Body of pancreas (tissue), 4 donors: ENCODE data around the gene MINDY2. TPM values are rescaled to one million over a fixed set of nuclear protein-coding genes. Genes with fewer than 3 reads are reported as not detected.

Source experiments
- ATAC-seq: fragments of 150-250 bp; one replicate; pipeline ENCODE4 v1.9.1; 2016
- DNase-seq, 4 donors: peaks; one replicate each; pipeline ENCODE4 v3.0.0-alpha.2; 2019
- H3K27ac ChIP-seq, 4 donors: fragments of 200-600 bp; sonication (generic); 1 replicate in 3 of 4; 2 replicates in 1 of 4; pipeline versions ENCODE4 v1.5.1 to v1.6.1; 2016 to 2019; ENCODE audit warnings: mild to moderate bottlenecking in 1 of 4, mixed read lengths in 1 of 4, moderate library complexity in 1 of 4
- H3K27me3 ChIP-seq, 2 donors: fragments of 200-600 bp; sonication (generic); one replicate each; pipeline ENCODE4 v1.6.0; 2016; ENCODE audit warnings: mild to moderate bottlenecking in 1 of 2
- H3K36me3 ChIP-seq, 2 donors: fragments of 200-600 bp; sonication (generic); replicated peaks in 1 of 2; 2 replicates each; pipeline ENCODE4 v1.5.1; 2016; ENCODE audit warnings: low read depth in 2 of 2; ENCODE audit not compliant: insufficient read depth in 1 of 2
- H3K4me1 ChIP-seq: fragments of 200-600 bp; sonication (generic); one replicate; pipeline ENCODE4 v1.6.0; 2016
- H3K4me3 ChIP-seq, 2 donors: fragments of 200-600 bp; sonication (generic); 1 replicate in 1 of 2; 2 replicates in 1 of 2; pipeline ENCODE4 v1.5.1; 2016 to 2019
- H3K9me3 ChIP-seq, 3 donors: fragments of 200-600 bp; sonication (generic); 1 replicate in 2 of 3; 2 replicates in 1 of 3; pipeline ENCODE4 v1.5.1; 2016
- CTCF ChIP-seq, 7 experiments: fragments of 450-650 bp in 4 of 7; fragments of 200-600 bp in 3 of 7; sonication (generic) in 3 of 7; IDR thresholded peaks; one replicate each; pipeline ENCODE4 v1.5.1; 2016 to 2019; ENCODE audit warnings: antibody characterized with exemption in 7 of 7
- POLR2A ChIP-seq, 3 donors: fragments of 450-650 bp; IDR thresholded peaks; one replicate each; pipeline ENCODE4 v1.6.1; 2016; ENCODE audit warnings: antibody characterized with exemption in 3 of 3, mild to moderate bottlenecking in 2 of 3
- WGBS, 2 donors: methylation state at CpG; one replicate each; pipeline ENCODE4 v1.1.5; 2017; 5-methylcytosine and 5-hydroxymethylcytosine counted together
- intact Hi-C: fragments of 100-400 bp; cut with DNase I; formaldehyde crosslinking; loops from one replicate; pipeline ENCODE4 v1.15.1; 2023
- total RNA-seq, 2 donors: library from RNA; depleted of rRNA; stranded (reverse); fragments of >200 nt; gene quantifications; one replicate each; pipeline ENCODE4 v1.1.0, GENCODE V29; 2016

The MINDY2 gene
- total RNA-seq, 2 donors from 2014 or later = 8.9 to 11.9 TPM

GRCh38 chr15:58873267-58873666 lies 102.2 kb downstream of the MINDY2 start:
- Histone ChIP-seq H3K4me1 (no peaks in the 10 kb centered on the region), H3K27ac (no peak overlapping the region), H3K27me3 (no peaks in the 10 kb centered on the region), H3K4me3 (no peak overlapping the region), H3K9me3 (no peaks in the 10 kb centered on the region), H3K36me3 (peaks cover 3 to 7% of the 10 kb centered on the region in 2 donors)
- ATAC-seq (no peak), DNase-seq (no peak)
- no peak for TF ChIP-seq CTCF (IDR thresholded peaks at IDR 0.05)
- no peak for TF ChIP-seq POLR2A (IDR thresholded peaks at IDR 0.05)
- intact Hi-C loops = no loop called here
- 76 to 89% methylated on average over 1 of the region's 1 CpG for WGBS, 2 donors

- Histone ChIP-seq H3K4me3 (no peak overlapping the region), H3K36me3 (peaks cover 6 to 8% of the 10 kb centered on the region in 2 donors), H3K27ac (no peak overlapping the region), H3K27me3 (no peaks in the 10 kb centered on the region), H3K9me3 (no peaks in the 10 kb centered on the region), H3K4me1 (no peaks in the 10 kb centered on the region)
- intact Hi-C loops = no loop called here
- TF ChIP-seq CTCF (IDR thresholded peaks at IDR 0.05) (no peak), POLR2A (IDR thresholded peaks at IDR 0.05) (no peak)
- no peak for ATAC-seq
- DNase-seq = no peak
Observed at GRCh38 chr15:58875343-58875742, 104.2 kb downstream of the MINDY2 start.

GRCh38 chr15:58876306-58877106 lies 105.4 kb downstream of the MINDY2 start:
- WGBS, 2 donors = 79 to 86% methylated on average over 7 of the region's 7 CpGs
- no peak for TF ChIP-seq POLR2A (IDR thresholded peaks at IDR 0.05)
- no peak for TF ChIP-seq CTCF (IDR thresholded peaks at IDR 0.05)
- no peak for ATAC-seq

GRCh38 chr15:58877999-58878825 lies 107.1 kb downstream of the MINDY2 start:
- TF ChIP-seq CTCF (IDR thresholded peaks at IDR 0.05) (no peak), POLR2A (IDR thresholded peaks at IDR 0.05) (no peak)
- intact Hi-C loops = no loop called here
- Histone ChIP-seq H3K9me3 (no peaks in the 10 kb centered on the region), H3K27ac (no peak overlapping the region), H3K36me3 (peaks cover 13 to 16% of the 10 kb centered on the region in 2 donors), H3K27me3 (no peaks in the 10 kb centered on the region), H3K4me3 (no peak overlapping the region), H3K4me1 (no peaks in the 10 kb centered on the region)
- WGBS, 2 donors = 94 to 97% methylated on average over 12 of the region's 12 CpGs
- no peak for DNase-seq
- no peak for ATAC-seq

More at GRCh38 chr15:58876306-58877106, 105.4 kb downstream of the MINDY2 start:
- H3K4me3 ChIP-seq = no peak overlapping the region
- H3K27ac ChIP-seq = no peak overlapping the region
- peaks cover 6 to 8% of the 10 kb centered on the region in 2 donors for H3K36me3 ChIP-seq
- H3K4me1 ChIP-seq = no peaks in the 10 kb centered on the region
- DNase-seq = no peak
- intact Hi-C loops = no loop called here
- H3K27me3 ChIP-seq = no peaks in the 10 kb centered on the region
- no peaks in the 10 kb centered on the region for H3K9me3 ChIP-seq
